Heart left ventricle (tissue), 11 donors: ENCODE data around the gene RNF183. TPM values are rescaled to one million over a fixed set of nuclear protein-coding genes. Genes with fewer than 3 reads are reported as not detected.

Experiments
- polyA plus RNA-seq, 2 donors: library from polyadenylated mRNA; stranded (reverse); fragments of 200-250 nt; gene quantifications; one replicate each; pipeline ENCODE4 v1.2.3, GENCODE V29; 2013
- total RNA-seq, 9 donors: library from RNA; depleted of rRNA in 2 of 9; stranded (reverse); fragments of >200 nt in 2 of 9; fragmentation: NEBNext Ultra II Directional in 3 of 9; extraction: Animal tissue kit (Norgen Biotek cat#: 25700) in 3 of 9; gene quantifications; one replicate each; pipeline versions ENCODE4 v1.1.0 to v1.2.4, GENCODE V29; 2016 to 2023
- donor health status: ischemic (EF 13 %, LVEDD 7.1; RV severe dilation, severe dysfunction).
- donor health status: healthy with polysubstance abuse.
- donor health status: DM: no; HTN: yes; CAD: no.
- donor health status: DM: no; HTN: no; CAD: no.
- donor health status: ischemic (EF 25% LVEDD 5.7; RV mildly dilated, moderate dysfunction).
- donor health status: healthy.
- donor health status: DM: yes; HTN: yes; CAD: no.
- donor health status: PGD.
- donor health status: nonischemic (EF 23%, LVEDD 6.1; RV moderate dilation, normal function).

RNF183 gene
- total and polyA plus RNA-seq, 11 donors: 0.04 TPM; not detected in 10

Other genes with a start within 250 kb of the RNF183 start
- gene ZFP37, start 246.7 kb downstream of the RNF183 start, total RNA-seq: 1 to 10 TPM in 5 of 9 donors, under 1 TPM in 4; 0.51 to 3.1 (median 1.0) TPM
- 1 to 10 TPM in 1 of 2 donors, under 1 TPM in 1; 0.34 to 1.1 TPM for gene ZFP37, start 246.7 kb downstream of the RNF183 start, polyA plus RNA-seq
- gene SLC31A2, start 152.4 kb downstream of the RNF183 start, total RNA-seq: 10 to 100 TPM in 6 of 9 donors, 1 to 10 TPM in 3; 5.2 to 26.4 (median 13.8) TPM
- gene SLC31A2, start 152.4 kb downstream of the RNF183 start, polyA plus RNA-seq: 10 to 100 TPM in 1 of 2 donors, 1 to 10 TPM in 1; 9.6 to 17.8 TPM
- 10 to 100 TPM; 15.8 to 45.5 (median 18.7) TPM for gene FKBP15, start 82.1 kb downstream of the RNF183 start, total RNA-seq
- 10 to 100 TPM in 1 of 2 donors, 1 to 10 TPM in 1; 9.9 to 16.1 TPM for gene FKBP15, start 82.1 kb downstream of the RNF183 start, polyA plus RNA-seq
- 10 to 100 TPM in 6 of 9 donors, 1 to 10 TPM in 3; 7.9 to 18.2 (median 10.7) TPM for gene SLC31A1, start 81.8 kb downstream of the RNF183 start, total RNA-seq
- gene SLC31A1, start 81.8 kb downstream of the RNF183 start, polyA plus RNA-seq: 10 to 100 TPM in 1 of 2 donors, 1 to 10 TPM in 1; 4.2 to 22.3 TPM
- 10 to 100 TPM; 22.3 to 39.4 (median 34.4) TPM for gene CDC26, start 27.8 kb downstream of the RNF183 start, total RNA-seq
- 10 to 100 TPM; 44.9 to 46.0 TPM for gene CDC26, start 27.8 kb downstream of the RNF183 start, polyA plus RNA-seq
- gene PRPF4, start 27.7 kb downstream of the RNF183 start, total RNA-seq: 10 to 100 TPM; 10.4 to 15.0 (median 13.8) TPM
- gene PRPF4, start 27.7 kb downstream of the RNF183 start, polyA plus RNA-seq: 10 to 100 TPM in 1 of 2 donors, 1 to 10 TPM in 1; 5.1 to 24.6 TPM
- gene WDR31, start 36.9 kb upstream of the RNF183 start, total RNA-seq: 10 to 100 TPM in 6 of 9 donors, 1 to 10 TPM in 3; 8.1 to 22.4 (median 14.4) TPM
- gene WDR31, start 36.9 kb upstream of the RNF183 start, polyA plus RNA-seq: 1 to 10 TPM; 7.0 TPM
- 1 to 10 TPM in 7 of 9 donors, under 1 TPM in 1, not detected in 1; 0.39 to 7.6 (median 1.7) TPM for gene BSPRY, start 46.2 kb upstream of the RNF183 start, total RNA-seq
- 1 to 10 TPM in 1 of 2 donors, under 1 TPM in 1; 0.80 to 3.8 TPM for gene BSPRY, start 46.2 kb upstream of the RNF183 start, polyA plus RNA-seq
- gene HDHD3, start 73.6 kb upstream of the RNF183 start, total RNA-seq: 10 to 100 TPM; 11.7 to 53.8 (median 19.4) TPM
- 10 to 100 TPM; 16.2 to 49.0 TPM for gene HDHD3, start 73.6 kb upstream of the RNF183 start, polyA plus RNA-seq
- gene ALAD, start 97.9 kb upstream of the RNF183 start, total RNA-seq: 100 to 1,000 TPM in 2 of 9 donors, 10 to 100 TPM in 7; 39.8 to 153 (median 91.8) TPM
- 10 to 100 TPM; 51.1 to 74.3 TPM for gene ALAD, start 97.9 kb upstream of the RNF183 start, polyA plus RNA-seq
- gene POLE3, start 107.3 kb upstream of the RNF183 start, total RNA-seq: 10 to 100 TPM; 18.7 to 31.2 (median 24.3) TPM
- 10 to 100 TPM; 14.9 to 72.4 TPM for gene POLE3, start 107.3 kb upstream of the RNF183 start, polyA plus RNA-seq
- under 1 TPM in 4 of 9 donors, not detected in 5; 0.14 to 0.93 (median 0.49) TPM for gene C9orf43, start 107.4 kb upstream of the RNF183 start, total RNA-seq
- gene C9orf43, start 107.4 kb upstream of the RNF183 start, polyA plus RNA-seq: under 1 TPM; 0.15 to 0.27 TPM
- 100 to 1,000 TPM; 107 to 214 (median 139) TPM for gene RGS3, start 160.4 kb upstream of the RNF183 start, total RNA-seq
- 100 to 1,000 TPM in 1 of 2 donors, 10 to 100 TPM in 1; 93.4 to 120 TPM for gene RGS3, start 160.4 kb upstream of the RNF183 start, polyA plus RNA-seq